ENCODE data around the gene GPER1. TPM values are rescaled to one million over a fixed set of nuclear protein-coding genes. Genes with fewer than 3 reads are reported as not detected.

The GPER1 gene
- total RNA-seq, 3 donors from 2014 or later, result 7.9 to 14.7 (median 9.8) TPM

DNA sequence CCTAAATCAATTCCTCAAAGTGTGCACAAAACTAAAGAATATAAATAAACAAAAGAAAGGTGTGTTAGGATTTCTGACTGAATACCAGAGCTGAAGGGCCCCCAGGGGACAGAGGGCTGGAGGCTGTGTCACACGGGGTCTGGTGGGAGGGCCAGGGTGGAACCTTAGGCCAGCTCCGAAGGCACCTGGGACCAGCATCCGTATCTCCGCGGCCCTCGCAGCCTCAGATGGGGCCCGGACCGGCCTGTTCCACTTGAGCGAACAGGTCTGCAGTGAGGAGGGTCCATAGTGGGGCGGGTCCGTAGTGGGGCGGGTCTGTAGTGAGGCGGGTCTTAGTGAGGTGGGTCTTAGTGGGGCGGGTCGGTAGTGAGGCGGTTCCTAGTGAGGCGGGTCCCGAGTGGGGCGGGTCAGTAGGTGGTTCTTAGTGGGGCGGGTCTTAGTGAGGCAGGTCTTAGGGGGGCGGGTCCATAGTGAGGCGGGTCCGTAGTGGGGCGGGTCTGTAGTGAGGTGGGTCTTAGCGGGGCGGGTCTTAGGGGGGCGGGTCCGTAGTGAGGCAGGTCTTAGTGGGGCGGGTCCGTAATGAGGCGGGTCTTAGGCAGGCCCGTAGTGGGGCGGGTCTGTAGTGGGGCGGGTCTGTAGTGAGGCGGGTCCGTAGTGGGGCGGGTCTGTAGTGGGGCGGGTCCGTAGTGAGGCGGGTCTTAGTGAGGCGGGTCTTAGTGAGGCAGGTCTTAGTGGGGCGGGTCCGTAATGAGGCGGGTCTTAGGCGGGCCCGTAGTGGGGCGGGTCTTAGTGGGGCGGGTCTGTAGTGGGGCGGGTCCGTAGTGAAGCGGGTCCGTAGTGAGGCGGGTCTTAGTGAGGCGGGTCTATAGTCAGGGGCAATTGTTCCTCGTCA is 28.5 kb upstream of the GPER1 start:
- peaks cover 15% of the 10 kb centered on the region for H3K4me1 ChIP-seq (ENCODE audit: low read depth)
- intact Hi-C loops (cut with DNase I, micrococcal nuclease), result no loop called here
- ATAC-seq (peak; percentile 14), DNase-seq (peak in 2 of 3 donors; percentile 52 to 72)
- no peaks in the 10 kb centered on the region for H3K9me3 ChIP-seq
- no peak overlapping the region for H3K4me3 ChIP-seq
- no peaks in the 10 kb centered on the region for H3K36me3 ChIP-seq (ENCODE audit: low read depth)
- TF ChIP-seq, protein P1, sequence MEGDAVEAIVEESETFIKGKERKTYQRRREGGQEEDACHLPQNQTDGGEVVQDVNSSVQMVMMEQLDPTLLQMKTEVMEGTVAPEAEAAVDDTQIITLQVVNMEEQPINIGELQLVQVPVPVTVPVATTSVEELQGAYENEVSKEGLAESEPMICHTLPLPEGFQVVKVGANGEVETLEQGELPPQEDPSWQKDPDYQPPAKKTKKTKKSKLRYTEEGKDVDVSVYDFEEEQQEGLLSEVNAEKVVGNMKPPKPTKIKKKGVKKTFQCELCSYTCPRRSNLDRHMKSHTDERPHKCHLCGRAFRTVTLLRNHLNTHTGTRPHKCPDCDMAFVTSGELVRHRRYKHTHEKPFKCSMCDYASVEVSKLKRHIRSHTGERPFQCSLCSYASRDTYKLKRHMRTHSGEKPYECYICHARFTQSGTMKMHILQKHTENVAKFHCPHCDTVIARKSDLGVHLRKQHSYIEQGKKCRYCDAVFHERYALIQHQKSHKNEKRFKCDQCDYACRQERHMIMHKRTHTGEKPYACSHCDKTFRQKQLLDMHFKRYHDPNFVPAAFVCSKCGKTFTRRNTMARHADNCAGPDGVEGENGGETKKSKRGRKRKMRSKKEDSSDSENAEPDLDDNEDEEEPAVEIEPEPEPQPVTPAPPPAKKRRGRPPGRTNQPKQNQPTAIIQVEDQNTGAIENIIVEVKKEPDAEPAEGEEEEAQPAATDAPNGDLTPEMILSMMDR (IDR thresholded peaks at IDR 0.05), result no peak

DNA sequence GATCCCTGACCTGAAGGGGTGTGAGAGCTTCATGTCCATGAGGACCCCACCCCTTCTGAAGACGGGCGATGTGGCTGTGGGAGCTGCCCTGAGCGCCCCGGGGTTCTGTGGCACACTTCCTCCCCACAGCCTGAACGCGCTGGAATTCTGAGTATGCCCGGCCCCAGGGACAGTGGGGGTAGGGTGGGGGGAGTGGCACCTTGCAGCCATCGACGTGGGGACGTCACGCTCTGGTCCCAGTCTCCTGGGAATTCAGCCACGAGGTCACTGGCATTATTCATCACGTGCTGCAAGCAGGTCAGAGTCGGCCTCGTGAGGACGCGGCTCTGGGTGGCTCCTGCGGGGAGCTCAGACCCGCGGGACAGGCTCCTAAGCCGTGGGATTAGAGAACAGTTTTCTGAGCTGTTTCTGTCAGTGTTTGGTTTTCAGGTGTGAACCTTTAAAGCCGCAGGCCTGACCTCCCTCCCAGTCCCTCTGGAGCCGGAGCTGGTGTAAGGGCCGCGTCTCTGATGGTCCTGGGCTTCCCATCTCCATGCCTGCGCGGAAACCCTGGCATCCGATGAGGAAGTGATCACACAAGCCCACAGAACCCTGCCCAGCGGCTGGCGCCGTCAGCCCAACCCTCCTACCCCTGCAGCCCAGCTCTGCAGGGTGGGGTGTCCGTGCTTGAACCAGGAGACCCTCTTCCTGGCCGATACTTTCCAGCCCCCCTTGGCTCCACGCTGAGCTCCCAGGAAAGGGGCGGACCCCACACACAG is 27.4 kb upstream of the GPER1 start:
- Histone ChIP-seq H3K4me3 (no peak overlapping the region), H3K4me1 (ENCODE audit: low read depth) (peaks cover 16% of the 10 kb centered on the region), H3K36me3 (ENCODE audit: low read depth) (no peaks in the 10 kb centered on the region), H3K9me3 (no peaks in the 10 kb centered on the region)
- ATAC-seq, result no peak
- TF ChIP-seq, protein P1 (IDR thresholded peaks at IDR 0.05), result no peak
- DNase-seq, result peak in 1 of 3 donors; percentile 48
- intact Hi-C loops (cut with DNase I, micrococcal nuclease), result no loop called here

DNA sequence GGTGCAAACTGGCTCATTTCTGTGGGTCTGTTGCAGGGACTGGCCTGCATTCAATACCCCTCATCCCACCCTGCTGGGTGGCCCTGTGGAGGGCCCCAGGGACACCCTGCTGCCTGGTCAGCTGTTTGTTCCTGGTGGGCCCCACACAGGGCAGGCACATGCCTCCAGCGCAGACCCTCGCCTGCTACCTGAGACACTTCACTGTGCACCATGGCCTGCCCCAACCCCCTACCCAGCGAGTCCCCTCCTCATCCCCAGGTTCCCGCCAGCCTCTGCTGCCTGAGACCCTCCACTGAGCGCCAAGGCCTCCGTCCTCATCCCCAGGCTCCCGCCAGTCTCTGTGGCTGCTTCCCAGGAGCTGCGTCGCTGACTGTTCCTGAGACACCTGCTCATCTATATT is 26.7 kb upstream of the GPER1 start:
- ATAC-seq (no peak), DNase-seq (peak in 1 of 3 donors; percentile 35)
- peaks cover 15% of the 10 kb centered on the region for H3K4me1 ChIP-seq (ENCODE audit: low read depth)
- H3K36me3 ChIP-seq (ENCODE audit: low read depth), result no peaks in the 10 kb centered on the region
- TF ChIP-seq, protein P1 (IDR thresholded peaks at IDR 0.05), result no peak
- intact Hi-C loops (cut with DNase I, micrococcal nuclease), result no loop called here
- H3K9me3 ChIP-seq, result no peaks in the 10 kb centered on the region
- H3K4me3 ChIP-seq, result no peak overlapping the region

DNA sequence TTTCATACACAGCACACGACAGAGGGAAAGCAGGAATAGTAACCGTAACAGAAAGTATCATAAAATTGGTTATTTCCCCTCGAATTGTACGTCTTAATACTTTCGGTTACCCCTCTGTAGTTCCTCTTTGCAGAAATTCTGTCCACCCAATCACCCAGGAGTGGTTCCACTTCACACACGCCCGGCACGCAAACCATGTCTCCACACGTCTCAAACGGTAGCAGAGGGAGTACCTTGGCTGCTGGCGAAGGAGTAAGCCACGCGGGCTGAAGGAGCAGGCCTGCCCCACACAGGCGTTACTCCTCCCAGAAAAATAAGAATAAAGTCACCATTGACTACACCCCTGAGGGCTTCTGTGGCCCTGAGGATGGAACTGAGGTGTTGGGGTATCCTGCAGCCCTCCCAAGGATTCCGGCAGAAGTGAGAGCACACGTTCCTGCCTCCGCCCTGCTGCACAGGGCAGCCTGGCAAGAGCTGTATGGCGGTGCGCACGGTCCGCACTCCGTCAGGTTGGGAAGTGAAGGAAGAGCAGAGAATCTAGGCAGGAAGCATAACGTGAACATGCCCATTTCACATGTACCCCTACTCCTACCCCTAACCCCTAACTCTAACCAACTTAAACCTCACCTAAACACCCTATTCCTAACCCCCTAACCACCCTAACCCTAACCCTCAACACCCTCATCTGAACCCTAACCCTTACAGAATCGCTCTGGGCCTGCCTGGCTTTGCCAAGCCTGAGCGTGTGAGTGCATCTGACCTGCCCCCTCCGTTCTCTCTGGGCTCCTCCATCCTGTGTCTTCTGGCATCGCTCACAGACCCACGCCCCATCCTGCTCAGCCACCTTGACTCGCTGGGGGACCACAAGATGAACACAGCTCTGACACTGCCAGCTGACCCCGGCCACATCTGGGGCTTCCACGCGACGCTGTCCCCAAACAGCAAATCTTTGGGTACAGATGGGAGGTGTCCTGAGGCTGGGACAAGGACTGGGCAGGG is 25.3 kb upstream of the GPER1 start:
- TF ChIP-seq, protein P1 (IDR thresholded peaks at IDR 0.05), result no peak
- ATAC-seq, result no peak
- Histone ChIP-seq H3K4me3 (no peak overlapping the region), H3K9me3 (no peaks in the 10 kb centered on the region), H3K4me1 (ENCODE audit: low read depth) (peaks cover 13% of the 10 kb centered on the region), H3K36me3 (ENCODE audit: low read depth) (no peaks in the 10 kb centered on the region)
- intact Hi-C loops (cut with DNase I, micrococcal nuclease), result no loop called here
- DNase-seq, result no peak

GRCh38 chr7:1063361-1063760 is 24.6 kb upstream of the GPER1 start:
- TF ChIP-seq, protein P1 (IDR thresholded peaks at IDR 0.05), result no peak
- ATAC-seq, result no peak
- Histone ChIP-seq H3K4me3 (no peak overlapping the region), H3K4me1 (ENCODE audit: low read depth) (peaks cover 13% of the 10 kb centered on the region), H3K9me3 (no peaks in the 10 kb centered on the region), H3K36me3 (ENCODE audit: low read depth) (no peaks in the 10 kb centered on the region)
- intact Hi-C loops (cut with DNase I, micrococcal nuclease), result no loop called here
- no peak for DNase-seq
